ENCODE results near the gene CBX2. TPM values are rescaled to one million over a fixed set of nuclear protein-coding genes. Genes with fewer than 3 reads are reported as not detected.

Gene CBX2
- total RNA-seq, 4 donors from 2014 or later, result 0.81 to 2.5 (median 2.0) TPM

DNA sequence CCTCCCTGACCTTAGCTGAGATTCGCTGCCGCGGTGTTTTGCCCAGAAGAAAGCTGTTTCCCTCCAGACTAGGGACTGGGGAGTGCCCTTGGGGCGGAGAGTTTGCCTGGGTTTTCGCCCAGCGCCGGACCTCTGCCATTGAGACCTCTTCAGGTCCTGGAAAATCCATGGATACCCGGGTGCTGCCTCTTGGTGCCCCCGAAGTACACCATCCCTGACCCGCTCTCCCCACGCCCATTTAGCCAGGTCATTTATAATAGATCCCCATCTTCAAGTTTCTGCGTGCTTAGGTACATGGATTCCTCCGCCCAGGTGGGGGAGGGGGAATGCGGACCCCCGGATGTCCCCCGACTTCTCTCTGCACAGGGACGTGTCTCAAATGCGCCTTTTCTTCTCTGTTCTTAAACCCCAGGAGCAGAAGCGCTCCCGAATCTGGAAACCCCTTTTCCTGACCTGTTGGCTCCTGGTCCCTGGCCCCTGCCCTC is 34.0 kb downstream of the CBX2 start:
- no peak overlapping the region for H3K4me3 ChIP-seq
- H3K27ac ChIP-seq, result no peak overlapping the region
- no peaks in the 10 kb centered on the region for H3K9me3 ChIP-seq
- no peak for ATAC-seq
- TF ChIP-seq EP300 (IDR thresholded peaks at IDR 0.05), result no peak
- no peak for TF ChIP-seq POLR2A (IDR thresholded peaks at IDR 0.05)
- TF ChIP-seq, protein P1, sequence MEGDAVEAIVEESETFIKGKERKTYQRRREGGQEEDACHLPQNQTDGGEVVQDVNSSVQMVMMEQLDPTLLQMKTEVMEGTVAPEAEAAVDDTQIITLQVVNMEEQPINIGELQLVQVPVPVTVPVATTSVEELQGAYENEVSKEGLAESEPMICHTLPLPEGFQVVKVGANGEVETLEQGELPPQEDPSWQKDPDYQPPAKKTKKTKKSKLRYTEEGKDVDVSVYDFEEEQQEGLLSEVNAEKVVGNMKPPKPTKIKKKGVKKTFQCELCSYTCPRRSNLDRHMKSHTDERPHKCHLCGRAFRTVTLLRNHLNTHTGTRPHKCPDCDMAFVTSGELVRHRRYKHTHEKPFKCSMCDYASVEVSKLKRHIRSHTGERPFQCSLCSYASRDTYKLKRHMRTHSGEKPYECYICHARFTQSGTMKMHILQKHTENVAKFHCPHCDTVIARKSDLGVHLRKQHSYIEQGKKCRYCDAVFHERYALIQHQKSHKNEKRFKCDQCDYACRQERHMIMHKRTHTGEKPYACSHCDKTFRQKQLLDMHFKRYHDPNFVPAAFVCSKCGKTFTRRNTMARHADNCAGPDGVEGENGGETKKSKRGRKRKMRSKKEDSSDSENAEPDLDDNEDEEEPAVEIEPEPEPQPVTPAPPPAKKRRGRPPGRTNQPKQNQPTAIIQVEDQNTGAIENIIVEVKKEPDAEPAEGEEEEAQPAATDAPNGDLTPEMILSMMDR (IDR thresholded peaks at IDR 0.05), result no peak
- no peak for TF ChIP-seq POLR2AphosphoS5 (IDR thresholded peaks at IDR 0.05)
- peaks cover 0 to 69% (median 35%) of the 10 kb centered on the region in 3 donors for H3K4me1 ChIP-seq
- H3K36me3 ChIP-seq, result no peaks in the 10 kb centered on the region
- peaks cover 100% of the 10 kb centered on the region for H3K27me3 ChIP-seq
- 25 to 30% methylated on average over 2 to 16 of the region's 20 CpGs for WGBS, 2 donors (ENCODE audit: low coverage in 1 of 2)

DNA sequence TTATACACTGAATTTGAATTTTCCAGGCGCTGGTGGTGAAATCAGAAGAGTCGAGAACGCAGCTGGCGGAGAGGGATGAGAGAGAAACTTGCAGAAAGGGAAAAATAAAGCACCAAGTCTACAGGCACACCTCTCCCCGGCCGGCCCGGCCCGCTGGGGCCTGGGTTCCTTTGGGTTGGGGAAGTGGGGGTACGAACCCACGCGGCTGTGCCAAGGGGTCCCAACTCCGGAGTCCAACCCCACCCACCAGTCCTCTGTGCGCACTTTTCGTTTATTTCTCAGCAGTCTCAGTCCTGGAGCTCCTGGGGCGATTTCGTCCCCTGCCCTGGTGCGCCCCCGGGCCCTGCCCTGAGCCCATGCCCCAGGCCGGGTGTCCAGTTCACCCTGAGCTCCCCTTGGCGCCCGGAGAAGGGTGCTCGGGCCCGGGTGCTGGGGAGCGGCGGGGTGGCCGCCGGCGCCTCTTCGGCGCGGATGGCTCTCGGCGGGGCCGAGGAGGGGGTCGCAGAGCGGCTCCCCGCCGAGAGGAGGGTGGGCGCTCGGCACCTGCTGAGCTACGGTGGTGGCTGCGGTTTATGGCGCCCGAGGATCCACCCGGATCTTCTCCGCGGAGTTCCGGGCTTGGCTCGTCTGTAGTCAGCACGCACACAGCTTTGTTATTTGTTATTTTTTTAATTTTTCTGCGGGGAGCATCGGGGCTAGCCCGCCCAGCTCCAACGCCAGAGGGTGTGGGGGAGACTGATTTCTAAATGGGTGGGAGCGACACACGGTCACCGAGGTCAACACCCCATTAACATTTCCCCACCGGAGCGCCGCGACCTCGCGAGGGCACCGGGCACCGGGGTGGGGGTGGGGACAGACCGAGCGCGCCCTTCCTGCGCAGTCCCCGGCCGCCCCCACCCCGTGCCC is 34.7 kb downstream of the CBX2 start:
- 10 to 67% methylated on average over 1 to 4 of the region's 72 CpGs for WGBS, 2 donors (ENCODE audit: low coverage in 1 of 2)
- H3K27me3 ChIP-seq, result peaks cover 98% of the 10 kb centered on the region
- no peaks in the 10 kb centered on the region for H3K9me3 ChIP-seq
- H3K4me1 ChIP-seq, result peaks cover 0 to 69% (median 35%) of the 10 kb centered on the region in 3 donors
- no peak for ATAC-seq
- H3K4me3 ChIP-seq, result peak overlapping the region in 1 of 2 donors; percentile 43
- H3K36me3 ChIP-seq, result no peaks in the 10 kb centered on the region
- TF ChIP-seq POLR2AphosphoS5 (IDR thresholded peaks at IDR 0.05) (peak; percentile 28), EP300 (IDR thresholded peaks at IDR 0.05) (no peak), POLR2A (IDR thresholded peaks at IDR 0.05) (no peak)
- TF ChIP-seq, protein P1 (IDR thresholded peaks at IDR 0.05), result no peak
- no peak overlapping the region for H3K27ac ChIP-seq

- Histone ChIP-seq H3K9me3 (no peaks in the 10 kb centered on the region), H3K36me3 (no peaks in the 10 kb centered on the region), H3K4me1 (peaks cover 0 to 69% (median 35%) of the 10 kb centered on the region in 3 donors), H3K4me3 (peak overlapping the region in 1 of 2 donors; percentile 43), H3K27me3 (peaks cover 98% of the 10 kb centered on the region), H3K27ac (no peak overlapping the region)
- WGBS, 2 donors (ENCODE audit: low coverage in 1 of 2), result no CpG with 5 or more reads among the region's 89 CpGs
- no peak for ATAC-seq
- TF ChIP-seq POLR2AphosphoS5 (IDR thresholded peaks at IDR 0.05) (no peak), EP300 (IDR thresholded peaks at IDR 0.05) (no peak)
- TF ChIP-seq, protein P1 (IDR thresholded peaks at IDR 0.05), result no peak
Measured at GRCh38 chr17:79813297-79814126, 35.6 kb downstream of the CBX2 start.

GRCh38 chr17:79814127-79814973 is 36.4 kb downstream of the CBX2 start:
- 25 to 41% methylated on average over 7 to 10 of the region's 43 CpGs for WGBS, 2 donors (ENCODE audit: low coverage in 1 of 2)
- Histone ChIP-seq H3K36me3 (no peaks in the 10 kb centered on the region), H3K4me3 (peak overlapping the region in 1 of 2 donors; percentile 36), H3K9me3 (no peaks in the 10 kb centered on the region), H3K27me3 (peaks cover 90% of the 10 kb centered on the region), H3K4me1 (peaks cover 0 to 65% (median 35%) of the 10 kb centered on the region in 3 donors), H3K27ac (no peak overlapping the region)
- no peak for ATAC-seq
- TF ChIP-seq POLR2AphosphoS5 (IDR thresholded peaks at IDR 0.05) (no peak), EP300 (IDR thresholded peaks at IDR 0.05) (no peak), POLR2A (IDR thresholded peaks at IDR 0.05) (no peak)
- TF ChIP-seq, protein P1 (IDR thresholded peaks at IDR 0.05), result no peak
